HG03354 (cell line): ENCODE data around the gene SOX2.

Experiments used
- ATAC-seq: cut with Tn5 transposase; IDR thresholded peaks from one replicate; pipeline ENCODE4 v1.9.1; 2021; ENCODE audit warnings: mild to moderate bottlenecking; ENCODE audit not compliant: unreplicated experiment, poor library complexity, severe bottlenecking

Gene SOX2

GRCh38 chr3:181703601-181704420, 7.9 kb upstream of the SOX2 start:
- ATAC-seq, result no peak

DNA sequence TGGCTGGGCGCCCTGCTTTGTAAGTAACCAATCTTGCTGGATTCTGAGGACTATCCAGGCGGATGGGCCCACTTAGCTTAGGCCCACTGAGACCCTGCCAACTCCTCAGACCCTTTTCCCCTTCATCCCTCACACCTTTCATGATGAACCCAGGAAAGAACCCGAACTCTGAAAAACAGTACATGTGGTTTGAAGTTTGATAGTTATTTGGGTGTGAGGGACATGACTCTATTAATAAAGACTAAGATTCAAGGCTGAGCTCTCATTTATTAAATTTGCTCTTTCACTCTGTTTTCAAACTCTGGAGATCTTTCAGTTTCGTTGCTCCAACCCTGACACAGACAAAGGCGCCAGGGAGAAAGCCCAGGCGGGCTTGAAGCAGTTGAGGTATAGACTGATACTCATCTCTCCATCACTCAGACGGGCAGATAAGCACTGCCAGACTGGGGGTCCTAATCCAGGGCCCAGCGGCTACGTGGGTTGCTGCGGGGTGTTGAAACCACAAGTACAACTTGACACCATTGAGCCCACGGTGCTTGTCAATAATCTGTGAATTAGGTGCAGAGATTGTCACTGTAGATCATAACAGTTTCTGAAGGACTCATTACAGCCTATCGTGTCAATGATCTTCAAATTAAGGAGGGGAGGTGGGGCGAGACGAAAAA, 7.2 kb upstream of the SOX2 start:
- no peak for ATAC-seq

DNA sequence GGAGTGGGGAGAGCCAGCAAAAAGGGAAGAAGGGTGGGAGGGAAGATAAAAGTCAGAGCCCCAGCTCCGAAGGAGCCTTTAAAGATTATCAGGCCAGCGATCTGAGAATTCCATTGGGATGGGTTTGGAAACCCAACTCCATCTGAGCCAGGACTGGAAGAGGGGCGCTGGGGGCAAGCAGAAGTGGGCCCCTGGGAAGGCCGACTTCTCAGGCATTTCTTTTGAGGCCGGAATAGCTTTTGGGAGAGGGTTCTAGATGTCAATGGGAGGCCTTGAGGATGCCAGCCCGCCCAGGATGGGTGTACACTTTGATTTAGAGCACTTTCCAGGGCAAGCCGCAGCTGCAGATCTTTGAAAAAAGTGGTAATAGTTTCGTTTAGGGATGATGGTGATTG, 6.6 kb upstream of the SOX2 start:
- ATAC-seq, result no peak

DNA sequence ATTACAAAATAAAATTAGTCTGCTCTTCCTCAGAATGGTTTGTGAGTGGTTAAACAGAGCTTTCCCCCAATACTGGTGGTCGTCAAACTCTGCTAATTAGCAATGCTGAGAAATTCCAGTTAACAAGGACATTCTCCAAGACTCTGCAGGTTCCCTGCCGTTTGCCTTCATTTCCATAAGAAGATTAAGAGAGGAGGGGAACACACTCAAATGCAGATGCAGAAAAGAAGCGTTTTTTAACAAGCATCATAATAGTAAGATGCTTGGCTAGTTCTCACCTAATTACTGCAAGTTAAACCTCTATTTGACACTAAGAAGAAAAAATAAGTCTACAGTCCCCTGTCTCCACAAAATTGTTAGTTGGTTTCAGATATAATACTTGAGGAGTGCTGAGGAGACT, 3.7 kb upstream of the SOX2 start:
- ATAC-seq, result no peak

- ATAC-seq, result peak; percentile 42
Measured at GRCh38 chr3:181709537-181710279, 2.0 kb upstream of the SOX2 start.

GRCh38 chr3:181710345-181711291, 1.1 kb upstream of the SOX2 start:
- no peak for ATAC-seq

DNA sequence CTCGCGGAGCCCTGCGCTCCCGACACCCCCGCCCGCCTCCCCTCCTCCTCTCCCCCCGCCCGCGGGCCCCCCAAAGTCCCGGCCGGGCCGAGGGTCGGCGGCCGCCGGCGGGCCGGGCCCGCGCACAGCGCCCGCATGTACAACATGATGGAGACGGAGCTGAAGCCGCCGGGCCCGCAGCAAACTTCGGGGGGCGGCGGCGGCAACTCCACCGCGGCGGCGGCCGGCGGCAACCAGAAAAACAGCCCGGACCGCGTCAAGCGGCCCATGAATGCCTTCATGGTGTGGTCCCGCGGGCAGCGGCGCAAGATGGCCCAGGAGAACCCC, 464 bp downstream of the SOX2 start:
- peak; percentile 6 for ATAC-seq

DNA sequence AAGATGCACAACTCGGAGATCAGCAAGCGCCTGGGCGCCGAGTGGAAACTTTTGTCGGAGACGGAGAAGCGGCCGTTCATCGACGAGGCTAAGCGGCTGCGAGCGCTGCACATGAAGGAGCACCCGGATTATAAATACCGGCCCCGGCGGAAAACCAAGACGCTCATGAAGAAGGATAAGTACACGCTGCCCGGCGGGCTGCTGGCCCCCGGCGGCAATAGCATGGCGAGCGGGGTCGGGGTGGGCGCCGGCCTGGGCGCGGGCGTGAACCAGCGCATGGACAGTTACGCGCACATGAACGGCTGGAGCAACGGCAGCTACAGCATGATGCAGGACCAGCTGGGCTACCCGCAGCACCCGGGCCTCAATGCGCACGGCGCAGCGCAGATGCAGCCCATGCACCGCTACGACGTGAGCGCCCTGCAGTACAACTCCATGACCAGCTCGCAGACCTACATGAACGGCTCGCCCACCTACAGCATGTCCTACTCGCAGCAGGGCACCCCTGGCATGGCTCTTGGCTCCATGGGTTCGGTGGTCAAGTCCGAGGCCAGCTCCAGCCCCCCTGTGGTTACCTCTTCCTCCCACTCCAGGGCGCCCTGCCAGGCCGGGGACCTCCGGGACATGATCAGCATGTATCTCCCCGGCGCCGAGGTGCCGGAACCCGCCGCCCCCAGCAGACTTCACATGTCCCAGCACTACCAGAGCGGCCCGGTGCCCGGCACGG, 991 bp downstream of the SOX2 start:
- peak; percentile 31 for ATAC-seq

DNA sequence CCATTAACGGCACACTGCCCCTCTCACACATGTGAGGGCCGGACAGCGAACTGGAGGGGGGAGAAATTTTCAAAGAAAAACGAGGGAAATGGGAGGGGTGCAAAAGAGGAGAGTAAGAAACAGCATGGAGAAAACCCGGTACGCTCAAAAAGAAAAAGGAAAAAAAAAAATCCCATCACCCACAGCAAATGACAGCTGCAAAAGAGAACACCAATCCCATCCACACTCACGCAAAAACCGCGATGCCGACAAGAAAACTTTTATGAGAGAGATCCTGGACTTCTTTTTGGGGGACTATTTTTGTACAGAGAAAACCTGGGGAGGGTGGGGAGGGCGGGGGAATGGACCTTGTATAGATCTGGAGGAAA, 1.5 kb downstream of the SOX2 start:
- ATAC-seq, result no peak

GRCh38 chr3:181713676-181714612, 2.2 kb downstream of the SOX2 start:
- no peak for ATAC-seq

- ATAC-seq, result no peak
Measured at GRCh38 chr3:181715571-181716340, 4.0 kb downstream of the SOX2 start.

- ATAC-seq, result no peak
Measured at GRCh38 chr3:181716966-181717365, 5.2 kb downstream of the SOX2 start.

DNA sequence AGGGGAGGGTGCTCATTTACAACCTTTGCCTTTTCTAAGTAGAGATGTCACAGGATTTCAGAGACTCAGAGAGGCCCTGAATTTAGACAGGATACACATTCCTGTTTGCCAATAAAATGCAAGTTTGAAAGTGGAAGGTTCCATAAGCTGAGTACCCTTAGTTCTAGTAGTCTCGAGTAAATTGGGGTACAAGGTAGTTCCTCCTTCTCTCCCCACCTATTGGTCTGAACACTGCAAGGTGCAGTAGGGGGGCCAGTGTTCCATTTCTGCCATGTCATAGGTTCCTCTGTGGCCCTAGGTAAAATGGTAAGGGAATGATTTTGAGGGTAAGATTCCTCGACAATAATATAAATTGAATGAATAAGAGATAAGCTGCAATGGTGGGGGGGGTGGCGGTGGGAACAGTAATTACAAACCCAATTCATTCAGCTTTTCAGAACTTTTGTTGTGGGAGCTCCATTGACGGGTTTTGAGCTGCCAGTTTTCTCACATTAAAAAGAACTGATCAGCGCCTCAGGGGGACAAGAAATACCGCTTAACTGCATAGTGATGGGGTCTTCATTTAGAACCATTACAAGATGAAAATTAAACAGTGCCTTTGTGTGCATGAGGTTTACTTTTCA, 5.9 kb downstream of the SOX2 start:
- ATAC-seq, result no peak

GRCh38 chr3:181718369-181718768, 6.6 kb downstream of the SOX2 start:
- ATAC-seq, result no peak

DNA sequence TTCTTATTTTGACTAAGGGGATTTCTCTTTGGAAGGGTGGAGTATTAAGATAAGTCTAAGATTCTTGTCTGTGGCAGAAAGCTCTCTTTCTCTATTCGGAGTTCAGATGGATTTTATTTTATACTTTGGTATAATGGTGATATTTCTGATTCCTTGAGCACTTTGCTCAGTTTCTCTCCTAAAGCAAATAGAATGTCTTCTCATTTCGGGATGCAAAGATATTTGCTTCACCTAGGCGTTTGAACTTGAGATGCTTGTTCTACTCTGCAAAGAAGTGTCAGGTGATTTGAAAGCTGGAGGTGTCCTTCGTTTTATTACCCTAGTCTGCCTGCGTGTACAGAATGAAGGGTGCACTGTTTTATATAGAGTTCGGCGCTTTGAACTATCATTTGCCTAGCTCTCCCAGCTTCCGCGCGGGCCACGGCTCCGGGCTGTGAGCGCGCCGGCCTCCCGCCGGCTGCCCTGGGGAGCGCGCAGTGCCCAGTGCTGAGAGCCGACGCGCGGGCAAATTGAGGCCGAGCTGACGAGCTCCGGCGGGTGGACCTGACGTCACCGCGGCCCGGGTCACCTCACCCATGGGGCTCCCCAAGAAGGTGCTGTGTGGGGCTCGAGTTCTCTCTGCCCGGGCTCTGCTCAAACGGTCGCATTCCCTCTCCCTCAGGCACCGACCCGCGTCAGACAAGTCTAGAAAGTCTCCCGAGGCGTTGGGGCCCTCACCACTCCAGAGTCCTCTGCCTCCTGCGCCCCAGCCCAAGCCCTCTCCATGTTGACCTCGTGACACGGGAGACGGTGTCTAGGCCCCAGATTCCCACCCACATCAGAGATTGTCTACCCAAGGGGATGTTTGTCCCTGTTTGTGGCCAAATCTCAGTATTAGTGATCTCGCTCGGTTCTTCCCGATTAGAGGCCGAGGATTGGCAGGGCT, 7.5 kb downstream of the SOX2 start:
- no peak for ATAC-seq
